Right lobe of liver (tissue), 6 donors: Measurements from ENCODE around the gene PSMC4. TPM values are rescaled to one million over a fixed set of nuclear protein-coding genes. Genes with fewer than 3 reads are reported as not detected.
A peak's percentile ranks its signal among the peaks of the same experiment; 100 is the strongest.

ENCODE experiments used
- ATAC-seq, 4 donors: fragments of 200-7000 bp; cut with Tn5 transposase; one replicate each; pipeline ENCODE4 v1.9.1; 2020; ENCODE audit warnings: mild to moderate bottlenecking in 4 of 4, moderate library complexity in 4 of 4
- DNase-seq, 3 donors: peaks; one replicate each; pipeline ENCODE4 v3.0.0-alpha.2; 2020
- H3K27ac ChIP-seq, 3 donors: fragments of 200-600 bp; one replicate each; pipeline ENCODE4 v1.8.0; 2022
- H3K27me3 ChIP-seq, 2 donors: fragments of 200-600 bp; one replicate each; pipeline ENCODE4 v1.8.0; 2022
- H3K36me3 ChIP-seq, 4 donors: fragments of 200-600 bp; sonication (generic) in 1 of 4; one replicate each; pipeline versions ENCODE4 v1.5.1 to v1.8.0; 2017 to 2022; ENCODE audit warnings: control low read depth in 1 of 4
- H3K4me1 ChIP-seq, 4 donors: fragments of 200-600 bp; sonication (generic) in 1 of 4; one replicate each; pipeline versions ENCODE4 v1.5.1 to v1.8.0; 2017 to 2022; ENCODE audit warnings: control low read depth in 1 of 4
- H3K4me3 ChIP-seq, 3 donors: fragments of 200-600 bp; one replicate each; pipeline ENCODE4 v1.8.0; 2022
- H3K9me3 ChIP-seq, 4 donors: fragments of 200-600 bp; sonication (generic) in 1 of 4; one replicate each; pipeline versions ENCODE4 v1.5.1 to v1.8.0; 2017 to 2022; ENCODE audit warnings: control low read depth in 1 of 4
- CTCF ChIP-seq, 4 donors: fragments of 200-600 bp in 3 of 4; fragments of 450-650 bp in 1 of 4; IDR thresholded peaks; one replicate each; pipeline versions ENCODE4 v1.5.1 to v1.8.0; 2016 to 2022; ENCODE audit warnings: antibody characterized with exemption in 4 of 4, mild to moderate bottlenecking in 2 of 4
- POLR2A ChIP-seq: fragments of 450-650 bp; IDR thresholded peaks from one replicate; pipeline ENCODE4 v1.6.1; 2017; ENCODE audit warnings: antibody characterized with exemption, mild to moderate bottlenecking
- WGBS: methylation state at CpG from one replicate; pipeline ENCODE4 v1.1.6; 2018; ENCODE audit warnings: low coverage, low lambda C conversion rate; ENCODE audit not compliant: insufficient coverage; ENCODE audit errors: missing lambda C conversion rate; 5-methylcytosine and 5-hydroxymethylcytosine counted together
- intact Hi-C, 2 donors: fragments of 100-400 bp; cut with DNase I; formaldehyde crosslinking; loops; one replicate each; pipeline versions ENCODE4 v1.11.2 to v1.14.1; 2022
- total RNA-seq, 6 experiments: library from RNA; depleted of rRNA in 2 of 6; stranded (reverse); fragments of >200 nt in 2 of 6; fragmentation: NEBNext Ultra II Directional in 3 of 6; extraction: Animal tissue kit (Norgen Biotek cat#: 25700) in 3 of 6; gene quantifications; one replicate each; pipeline versions ENCODE4 v1.1.0 to v1.2.4, GENCODE V29; 2016 to 2023
- donor health status: DM: no; HTN: yes; CAD: no.
- donor health status: DM: no; HTN: no; CAD: no.
- donor health status: DM: no; HTN: no; CAD: no.
- donor health status: DM: no; HTN: yes; CAD: no.
- donor health status: DM: no; HTN: yes; CAD: no.

Gene PSMC4
- total RNA-seq, 6 experiments from 2014 or later = 40.0 to 106 (median 52.5) TPM

DNA sequence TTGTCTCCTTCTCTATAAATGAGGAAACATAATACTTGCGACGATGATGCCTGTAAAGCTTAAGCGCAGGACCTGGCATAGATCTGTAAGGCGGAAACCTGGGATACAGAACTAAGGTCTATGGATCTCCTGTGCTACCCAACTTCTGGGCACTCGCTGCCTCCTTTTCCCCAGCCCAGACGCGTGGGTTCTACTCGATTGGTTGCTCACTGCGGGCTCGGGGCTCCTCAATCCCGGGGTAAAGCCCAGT, 615 bp upstream of the PSMC4 start:
- intact Hi-C loops = no loop called here
- peak overlapping the region; percentile 77 to 86 (median 82) for H3K27ac ChIP-seq
- ATAC-seq = peak in 3 of 4 donors; percentile 34 to 41 (median 36)

GRCh38 chr19:39971380-39972035, 543 bp downstream of the PSMC4 start:
- H3K27me3 ChIP-seq = no peaks in the 10 kb centered on the region

More for the DNA sequence above, 615 bp upstream of the PSMC4 start:
- no peaks in the 10 kb centered on the region for H3K27me3 ChIP-seq
- H3K4me3 ChIP-seq = peak overlapping the region; percentile 61 to 74 (median 73)
- peaks cover 0 to 17% (median 4%) of the 10 kb centered on the region in 4 donors for H3K4me1 ChIP-seq
- 3% methylated on average over 4 of the region's 11 CpGs for WGBS
- no peak for TF ChIP-seq CTCF (IDR thresholded peaks at IDR 0.05)
- TF ChIP-seq POLR2A = no peak
- no peak for DNase-seq
- no peaks in the 10 kb centered on the region for H3K9me3 ChIP-seq
- peaks cover 0 to 32% (median 16%) of the 10 kb centered on the region in 4 donors for H3K36me3 ChIP-seq

DNA sequence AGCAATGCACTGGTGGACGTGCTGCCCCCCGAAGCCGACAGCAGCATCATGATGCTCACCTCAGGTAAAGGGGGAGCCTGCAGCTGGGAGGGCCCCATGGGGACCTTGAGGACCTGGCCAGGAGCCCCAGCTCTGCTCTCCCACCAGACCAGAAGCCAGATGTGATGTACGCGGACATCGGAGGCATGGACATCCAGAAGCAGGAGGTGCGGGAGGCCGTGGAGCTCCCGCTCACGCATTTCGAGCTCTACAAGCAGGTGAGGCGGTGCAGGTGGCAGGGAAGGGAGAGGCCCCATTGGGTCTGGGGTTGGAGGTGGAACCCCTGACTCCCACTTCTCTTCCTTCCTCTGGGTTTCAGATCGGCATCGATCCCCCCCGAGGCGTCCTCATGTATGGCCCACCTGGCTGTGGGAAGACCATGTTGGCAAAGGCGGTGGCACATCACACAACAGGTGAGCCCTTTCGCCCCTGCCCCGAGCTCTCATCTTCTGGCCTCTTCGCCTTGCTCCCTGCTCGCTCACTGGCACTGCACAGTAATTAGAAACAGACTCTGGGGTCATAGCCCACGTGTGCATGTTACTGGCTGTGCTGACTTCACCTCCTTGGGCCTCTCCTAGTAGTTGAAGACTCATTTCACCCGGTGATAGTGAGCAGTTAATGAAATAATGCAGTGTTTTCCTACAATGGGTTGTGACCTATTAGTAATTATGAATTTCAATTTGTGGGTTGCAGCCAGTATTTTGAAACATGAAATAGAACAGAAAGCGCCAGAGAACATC, 3.6 kb downstream of the PSMC4 start:
- peaks cover 0 to 11% (median 4%) of the 10 kb centered on the region in 4 donors for H3K4me1 ChIP-seq
- 93% methylated on average over 6 of the region's 24 CpGs for WGBS
- ATAC-seq = no peak
- intact Hi-C loops = no loop called here
- peaks cover 0 to 47% (median 23%) of the 10 kb centered on the region in 4 donors for H3K36me3 ChIP-seq
- H3K27ac ChIP-seq = no peak overlapping the region
- no peaks in the 10 kb centered on the region for H3K9me3 ChIP-seq
- TF ChIP-seq CTCF (IDR thresholded peaks at IDR 0.05) (no peak), POLR2A (no peak)
- no peaks in the 10 kb centered on the region for H3K27me3 ChIP-seq
- no peak overlapping the region for H3K4me3 ChIP-seq
- no peak for DNase-seq

More at GRCh38 chr19:39971380-39972035, 543 bp downstream of the PSMC4 start:
- TF ChIP-seq CTCF (IDR thresholded peaks at IDR 0.05) = no peak
- TF ChIP-seq POLR2A = no peak
- DNase-seq (no peak), ATAC-seq (no peak)
- intact Hi-C loops = no loop called here
- WGBS = 1% methylated on average over 18 of the region's 21 CpGs
- no peaks in the 10 kb centered on the region for H3K9me3 ChIP-seq
- peaks cover 0 to 37% (median 16%) of the 10 kb centered on the region in 4 donors for H3K36me3 ChIP-seq
- H3K27ac ChIP-seq = peak overlapping the region; percentile 18 to 61 (median 52)
- peak overlapping the region; percentile 61 to 74 (median 73) for H3K4me3 ChIP-seq
- H3K4me1 ChIP-seq = peaks cover 0 to 17% (median 4%) of the 10 kb centered on the region in 4 donors

GRCh38 chr19:39982883-39983282, 11.9 kb downstream of the PSMC4 start:
- peaks cover 0 to 40% (median 16%) of the 10 kb centered on the region in 4 donors for H3K36me3 ChIP-seq
- DNase-seq (no peak), ATAC-seq (no peak)
- intact Hi-C loops = no loop called here
- TF ChIP-seq CTCF (IDR thresholded peaks at IDR 0.05) (no peak), POLR2A (no peak)
- H3K9me3 ChIP-seq = peaks cover 0 to 8% (median 2%) of the 10 kb centered on the region in 4 donors
- no peaks in the 10 kb centered on the region for H3K27me3 ChIP-seq
- 100% methylated on average over 1 of the region's 1 CpG for WGBS
- H3K4me3 ChIP-seq = no peak overlapping the region
- no peaks in the 10 kb centered on the region for H3K4me1 ChIP-seq
- H3K27ac ChIP-seq = no peak overlapping the region
